ENCODE results near the gene CTNNBL1. TPM values are rescaled to one million over a fixed set of nuclear protein-coding genes. Genes with fewer than 3 reads are reported as not detected.

Gene CTNNBL1
- polyA plus RNA-seq, 6 donors from 2014 or later, result 102 to 200 (median 125) TPM

- no peak for ATAC-seq (ENCODE audit: low read depth in 2 of 2)
- no peak for DNase-seq
- peaks cover 0 to 3% (median 0%) of the 10 kb centered on the region in 3 donors for H3K4me1 Mint-ChIP-seq
- peak overlapping the region in 2 of 6 donors; percentile 44 to 69 for H3K27ac Mint-ChIP-seq
- H3K36me3 Mint-ChIP-seq, result peaks cover 20 to 34% of the 10 kb centered on the region in 2 donors
- H3K9me3 Mint-ChIP-seq, result no peaks in the 10 kb centered on the region
- no peak overlapping the region for H3K4me3 Mint-ChIP-seq
- H3K27me3 Mint-ChIP-seq, result no peaks in the 10 kb centered on the region
Measured at GRCh38 chr20:37871751-37872150, 177.9 kb downstream of the CTNNBL1 start.

- ATAC-seq (ENCODE audit: low read depth in 2 of 2), result no peak
- no peaks in the 10 kb centered on the region for H3K27me3 Mint-ChIP-seq
- H3K9me3 Mint-ChIP-seq, result no peaks in the 10 kb centered on the region
- H3K27ac Mint-ChIP-seq, result no peak overlapping the region
- peaks cover 0 to 3% (median 0%) of the 10 kb centered on the region in 3 donors for H3K4me1 Mint-ChIP-seq
- H3K4me3 Mint-ChIP-seq, result no peak overlapping the region
- peaks cover 20 to 34% of the 10 kb centered on the region in 2 donors for H3K36me3 Mint-ChIP-seq
- no peak for DNase-seq
Measured at GRCh38 chr20:37872161-37872560, 178.3 kb downstream of the CTNNBL1 start.

DNA sequence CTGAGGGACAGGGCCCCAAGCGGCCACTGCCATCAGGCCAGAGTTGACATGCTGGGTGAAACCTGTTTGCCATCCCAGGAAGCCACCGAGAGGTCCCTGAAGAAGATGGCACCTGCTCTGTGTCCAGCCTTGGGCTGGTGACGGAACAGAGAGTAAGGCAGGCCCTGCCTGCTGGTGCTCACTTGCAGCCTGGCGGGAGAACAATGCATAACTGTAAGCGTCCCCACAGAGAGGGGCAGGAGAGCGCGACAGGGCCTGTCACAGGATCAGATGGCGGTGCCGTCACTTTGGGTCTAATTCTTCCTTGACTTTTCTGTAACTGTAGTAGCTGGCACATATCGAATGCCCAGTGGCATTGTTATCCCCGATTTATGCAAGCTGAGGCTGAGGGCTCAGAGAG is 180.1 kb downstream of the CTNNBL1 start:
- ATAC-seq (ENCODE audit: low read depth in 2 of 2), result no peak
- no peak for DNase-seq
- Mint-ChIP-seq H3K4me3 (no peak overlapping the region), H3K36me3 (peaks cover 20 to 31% of the 10 kb centered on the region in 2 donors), H3K27me3 (no peaks in the 10 kb centered on the region), H3K4me1 (peaks cover 0 to 3% (median 0%) of the 10 kb centered on the region in 3 donors), H3K27ac (peak overlapping the region in 1 of 6 donors; percentile 42), H3K9me3 (no peaks in the 10 kb centered on the region)

GRCh38 chr20:37875460-37876175 is 181.8 kb downstream of the CTNNBL1 start:
- Mint-ChIP-seq H3K4me1 (peaks cover 0 to 3% (median 0%) of the 10 kb centered on the region in 3 donors), H3K27me3 (no peaks in the 10 kb centered on the region), H3K9me3 (no peaks in the 10 kb centered on the region), H3K27ac (no peak overlapping the region), H3K4me3 (no peak overlapping the region), H3K36me3 (peaks cover 13 to 17% of the 10 kb centered on the region in 2 donors)
- DNase-seq (no peak), ATAC-seq (ENCODE audit: low read depth in 2 of 2) (no peak)

GRCh38 chr20:37876863-37877262 is 183.0 kb downstream of the CTNNBL1 start:
- no peaks in the 10 kb centered on the region for H3K9me3 Mint-ChIP-seq
- peaks cover 5 to 12% of the 10 kb centered on the region in 2 donors for H3K36me3 Mint-ChIP-seq
- H3K27me3 Mint-ChIP-seq, result peaks cover 0 to 5% (median 0%) of the 10 kb centered on the region in 3 donors
- no peak overlapping the region for H3K4me3 Mint-ChIP-seq
- ATAC-seq (ENCODE audit: low read depth in 2 of 2), result no peak
- peaks cover 0 to 3% (median 0%) of the 10 kb centered on the region in 3 donors for H3K4me1 Mint-ChIP-seq
- H3K27ac Mint-ChIP-seq, result no peak overlapping the region
- DNase-seq, result no peak

GRCh38 chr20:37877832-37878772 is 184.3 kb downstream of the CTNNBL1 start:
- Mint-ChIP-seq H3K27me3 (peaks cover 0 to 5% (median 0%) of the 10 kb centered on the region in 3 donors), H3K9me3 (no peaks in the 10 kb centered on the region), H3K4me3 (no peak overlapping the region), H3K27ac (no peak overlapping the region), H3K36me3 (peaks cover 5 to 12% of the 10 kb centered on the region in 2 donors), H3K4me1 (peaks cover 0 to 3% (median 0%) of the 10 kb centered on the region in 3 donors)
- no peak for ATAC-seq (ENCODE audit: low read depth in 2 of 2)
- DNase-seq, result no peak

DNA sequence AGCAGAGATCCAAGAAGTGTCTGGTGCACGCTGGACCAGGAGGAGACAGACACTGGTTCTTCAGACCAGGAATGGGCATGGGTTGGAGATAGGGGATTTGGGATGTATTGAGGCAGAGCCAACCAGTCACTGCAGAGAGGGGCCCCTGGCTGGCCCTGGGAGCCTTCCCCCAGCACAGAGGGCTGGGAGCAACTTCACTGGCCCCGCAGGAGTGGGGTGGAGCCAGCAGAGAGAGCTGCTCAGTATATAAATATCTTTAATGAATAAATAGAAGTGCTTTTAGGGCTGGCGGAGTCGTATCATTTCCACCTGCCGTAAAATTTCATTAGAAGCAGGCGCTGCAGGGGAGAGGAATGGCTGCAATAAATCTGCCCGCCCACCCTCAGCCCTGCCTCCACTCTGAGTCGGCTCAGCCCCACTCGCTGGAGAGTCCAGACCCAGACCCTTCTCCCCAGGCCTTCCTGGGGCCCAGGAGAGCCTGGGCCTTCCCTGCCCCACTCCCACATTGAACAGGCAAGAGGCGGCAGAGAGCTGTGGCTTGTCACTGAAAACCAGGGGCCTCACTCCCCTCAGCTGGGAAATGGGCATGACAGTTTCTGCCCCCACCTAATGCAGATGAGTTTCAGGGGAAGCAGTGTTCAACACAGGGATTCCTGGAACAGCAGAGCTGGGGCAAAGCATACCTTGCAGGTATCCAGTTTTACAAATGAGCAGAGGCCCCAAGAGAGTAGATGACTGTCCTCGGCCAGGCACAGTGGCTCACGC is 185.2 kb downstream of the CTNNBL1 start:
- peaks cover 0 to 5% (median 0%) of the 10 kb centered on the region in 3 donors for H3K27me3 Mint-ChIP-seq
- peaks cover 4 to 5% of the 10 kb centered on the region in 2 donors for H3K36me3 Mint-ChIP-seq
- no peaks in the 10 kb centered on the region for H3K9me3 Mint-ChIP-seq
- H3K27ac Mint-ChIP-seq, result peak overlapping the region in 1 of 6 donors; percentile 19
- no peak overlapping the region for H3K4me3 Mint-ChIP-seq
- peaks cover 0 to 3% (median 0%) of the 10 kb centered on the region in 3 donors for H3K4me1 Mint-ChIP-seq
- no peak for DNase-seq
- no peak for ATAC-seq (ENCODE audit: low read depth in 2 of 2)

DNA sequence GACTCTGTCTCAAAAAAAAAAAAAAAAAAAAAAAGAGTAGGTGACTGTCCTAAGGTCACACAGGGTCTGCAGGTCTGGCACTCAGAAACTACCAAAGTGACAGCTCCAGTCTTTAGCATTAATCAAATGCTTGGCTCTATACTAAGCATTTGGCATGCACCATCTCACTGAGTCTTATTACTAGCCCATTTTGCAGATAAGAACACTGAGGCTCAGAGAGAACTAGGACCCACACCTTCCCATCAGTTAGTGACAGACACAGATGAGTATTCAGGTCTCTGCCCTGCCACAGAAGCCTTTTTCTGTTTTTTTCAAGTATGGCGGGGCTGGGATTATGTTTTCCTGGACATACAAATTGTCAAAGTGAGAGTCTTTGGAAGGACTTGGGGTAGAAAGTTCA is 186.0 kb downstream of the CTNNBL1 start:
- Mint-ChIP-seq H3K4me3 (no peak overlapping the region), H3K27ac (no peak overlapping the region), H3K4me1 (peaks cover 0 to 3% (median 0%) of the 10 kb centered on the region in 3 donors), H3K36me3 (no peaks in the 10 kb centered on the region), H3K27me3 (peaks cover 0 to 5% (median 0%) of the 10 kb centered on the region in 3 donors), H3K9me3 (no peaks in the 10 kb centered on the region)
- ATAC-seq (ENCODE audit: low read depth in 2 of 2) (no peak), DNase-seq (no peak)

- H3K4me1 Mint-ChIP-seq, result peaks cover 0 to 3% (median 0%) of the 10 kb centered on the region in 3 donors
- no peak overlapping the region for H3K4me3 Mint-ChIP-seq
- H3K27ac Mint-ChIP-seq, result no peak overlapping the region
- DNase-seq (no peak), ATAC-seq (ENCODE audit: low read depth in 2 of 2) (no peak)
- no peaks in the 10 kb centered on the region for H3K36me3 Mint-ChIP-seq
- H3K27me3 Mint-ChIP-seq, result peaks cover 0 to 5% (median 0%) of the 10 kb centered on the region in 3 donors
- H3K9me3 Mint-ChIP-seq, result no peaks in the 10 kb centered on the region
Measured at GRCh38 chr20:37880726-37881591, 187.1 kb downstream of the CTNNBL1 start.

- Mint-ChIP-seq H3K27ac (no peak overlapping the region), H3K9me3 (no peaks in the 10 kb centered on the region), H3K27me3 (peaks cover 0 to 5% (median 0%) of the 10 kb centered on the region in 3 donors), H3K36me3 (no peaks in the 10 kb centered on the region), H3K4me1 (no peaks in the 10 kb centered on the region), H3K4me3 (no peak overlapping the region)
- DNase-seq (no peak), ATAC-seq (ENCODE audit: low read depth in 2 of 2) (no peak)
Measured at GRCh38 chr20:37881601-37882343, 187.9 kb downstream of the CTNNBL1 start.

DNA sequence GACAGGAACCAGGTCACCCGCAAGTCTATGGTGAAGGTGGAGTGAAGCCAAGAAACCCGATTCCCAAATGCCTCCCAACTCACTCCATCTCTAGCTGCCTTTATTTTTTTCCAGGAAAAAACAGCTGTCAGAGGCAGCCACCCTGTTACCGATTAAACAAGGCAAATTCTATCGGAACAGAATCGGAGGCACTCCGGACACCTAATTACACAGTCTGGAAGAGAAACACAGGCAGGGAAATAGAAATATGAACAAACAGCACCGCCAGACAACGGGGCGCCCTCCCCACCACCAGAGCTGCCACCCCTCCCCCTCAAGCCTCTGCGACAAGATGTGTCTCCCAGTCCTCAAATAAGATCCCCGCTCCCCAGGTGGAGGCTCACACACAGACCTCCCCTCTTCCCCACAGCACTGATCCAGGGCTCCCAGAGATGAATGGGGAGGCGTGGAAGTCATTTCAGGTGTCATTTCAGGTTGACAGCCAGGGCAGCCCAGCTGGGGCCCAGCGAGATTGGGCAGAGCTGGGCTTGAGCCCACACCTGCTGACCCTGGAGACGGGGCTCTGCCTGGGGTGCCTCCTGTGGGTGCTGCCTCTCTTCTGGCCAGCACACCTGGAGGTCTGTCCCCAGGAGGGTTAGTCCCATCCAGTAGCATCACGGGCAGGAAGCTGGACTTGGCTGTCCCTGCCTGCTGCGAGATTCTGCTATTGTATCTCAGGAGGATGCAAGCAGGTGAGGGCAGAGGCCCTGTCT is 189.3 kb downstream of the CTNNBL1 start:
- ATAC-seq (ENCODE audit: low read depth in 2 of 2) (no peak), DNase-seq (no peak)
- peak overlapping the region in 1 of 6 donors; percentile 42 for H3K27ac Mint-ChIP-seq
- H3K36me3 Mint-ChIP-seq, result no peaks in the 10 kb centered on the region
- no peaks in the 10 kb centered on the region for H3K4me1 Mint-ChIP-seq
- peaks cover 5 to 9% (median 8%) of the 10 kb centered on the region in 3 donors for H3K27me3 Mint-ChIP-seq
- no peak overlapping the region for H3K4me3 Mint-ChIP-seq
- H3K9me3 Mint-ChIP-seq, result no peaks in the 10 kb centered on the region

Measured in naive B cell (primary cell).